Duodenal mucosa (tissue), 2 donors: Measurements from ENCODE around the gene KREMEN2.

Experiments
- H3K27ac ChIP-seq: one replicate; pipeline ENCODE4 v1.7.0; 2013; ENCODE audit warnings: low read depth, low read length
- H3K27me3 ChIP-seq, 2 donors: one replicate each; pipeline ENCODE4 v1.7.0; 2013; ENCODE audit warnings: low read length in 2 of 2, control low read depth in 1 of 2; ENCODE audit not compliant: insufficient read depth in 2 of 2, control insufficient read depth in 1 of 2
- H3K36me3 ChIP-seq, 2 donors: one replicate each; pipeline ENCODE4 v1.7.0; 2013; ENCODE audit warnings: low read length in 2 of 2, control low read depth in 1 of 2; ENCODE audit not compliant: insufficient read depth in 2 of 2, control insufficient read depth in 1 of 2
- H3K4me1 ChIP-seq, 2 donors: one replicate each; pipeline ENCODE4 v1.7.0; 2013; ENCODE audit warnings: low read length in 2 of 2, control low read depth in 1 of 2; ENCODE audit not compliant: insufficient read depth in 2 of 2, control insufficient read depth in 1 of 2
- H3K4me3 ChIP-seq, 2 donors: one replicate each; pipeline ENCODE4 v1.7.0; 2013; ENCODE audit warnings: low read length in 2 of 2, low read depth in 1 of 2
- H3K9ac ChIP-seq, 2 donors: one replicate each; pipeline ENCODE4 v1.7.0; 2013; ENCODE audit warnings: low read length in 2 of 2, low read depth in 1 of 2
- H3K9me3 ChIP-seq, 2 donors: one replicate each; pipeline ENCODE4 v1.7.0; 2013; ENCODE audit warnings: low read length in 2 of 2, control low read depth in 1 of 2; ENCODE audit not compliant: control insufficient read depth in 1 of 2

KREMEN2 gene

GRCh38 chr16:2976201-2976600, 12.1 kb downstream of the KREMEN2 start:
- no peak overlapping the region for H3K9ac ChIP-seq
- H3K4me1 ChIP-seq, result peaks cover 4 to 6% of the 10 kb centered on the region in 2 donors
- no peak overlapping the region for H3K4me3 ChIP-seq
- H3K9me3 ChIP-seq, result no peaks in the 10 kb centered on the region
- H3K36me3 ChIP-seq, result peaks cover 2 to 3% of the 10 kb centered on the region in 2 donors
- no peaks in the 10 kb centered on the region for H3K27me3 ChIP-seq
- no peak overlapping the region for H3K27ac ChIP-seq

- Histone ChIP-seq H3K4me3 (no peak overlapping the region), H3K27me3 (no peaks in the 10 kb centered on the region), H3K9ac (no peak overlapping the region), H3K27ac (no peak overlapping the region), H3K36me3 (peaks cover 2 to 3% of the 10 kb centered on the region in 2 donors), H3K4me1 (peaks cover 4 to 8% of the 10 kb centered on the region in 2 donors), H3K9me3 (no peaks in the 10 kb centered on the region)
Observed at GRCh38 chr16:2976673-2977072, 12.6 kb downstream of the KREMEN2 start.

GRCh38 chr16:2977440-2977839, 13.4 kb downstream of the KREMEN2 start:
- no peaks in the 10 kb centered on the region for H3K27me3 ChIP-seq
- H3K4me1 ChIP-seq, result peaks cover 4 to 8% of the 10 kb centered on the region in 2 donors
- H3K9me3 ChIP-seq, result no peaks in the 10 kb centered on the region
- no peak overlapping the region for H3K27ac ChIP-seq
- no peak overlapping the region for H3K9ac ChIP-seq
- peaks cover 0 to 2% of the 10 kb centered on the region in 2 donors for H3K36me3 ChIP-seq
- peak overlapping the region in 1 of 2 donors; percentile 10 for H3K4me3 ChIP-seq

- Histone ChIP-seq H3K9me3 (no peaks in the 10 kb centered on the region), H3K36me3 (peaks cover 0 to 2% of the 10 kb centered on the region in 2 donors), H3K4me3 (peak overlapping the region; percentile 83 to 93), H3K9ac (peak overlapping the region in 1 of 2 donors; percentile 19), H3K27ac (no peak overlapping the region), H3K4me1 (peaks cover 4 to 12% of the 10 kb centered on the region in 2 donors), H3K27me3 (no peaks in the 10 kb centered on the region)
Observed at GRCh38 chr16:2979669-2980226, 15.7 kb downstream of the KREMEN2 start.

- Histone ChIP-seq H3K4me1 (peaks cover 4 to 12% of the 10 kb centered on the region in 2 donors), H3K36me3 (peaks cover 0 to 2% of the 10 kb centered on the region in 2 donors), H3K27ac (peak within 1 kb of the TSS; percentile 78), H3K9ac (peak within 1 kb of the TSS; percentile 93 to 97), H3K27me3 (no peaks in the 10 kb centered on the region), H3K9me3 (no peaks in the 10 kb centered on the region), H3K4me3 (peak within 1 kb of the TSS; percentile 83 to 93)
Observed at GRCh38 chr16:2980227-2981176, 16.4 kb downstream of the KREMEN2 start, which contains the start of gene PKMYT1. Gene PKMYT1 (minus strand): TSS chr16:2980446. CDS start chr16:2979657, 789 bp downstream.

GRCh38 chr16:2981177-2981898, 17.3 kb downstream of the KREMEN2 start:
- Histone ChIP-seq H3K36me3 (no peaks in the 10 kb centered on the region), H3K4me1 (peaks cover 4 to 12% of the 10 kb centered on the region in 2 donors), H3K27me3 (no peaks in the 10 kb centered on the region), H3K4me3 (peak overlapping the region; percentile 83 to 93), H3K9ac (peak overlapping the region; percentile 93 to 97), H3K27ac (no peak overlapping the region), H3K9me3 (no peaks in the 10 kb centered on the region)

GRCh38 chr16:2981899-2982250, 17.8 kb downstream of the KREMEN2 start:
- H3K4me1 ChIP-seq, result peaks cover 4 to 12% of the 10 kb centered on the region in 2 donors

GRCh38 chr16:2982402-2982801, 18.3 kb downstream of the KREMEN2 start:
- H3K9me3 ChIP-seq, result no peaks in the 10 kb centered on the region
- H3K27ac ChIP-seq, result no peak overlapping the region
- no peak overlapping the region for H3K4me3 ChIP-seq
- no peak overlapping the region for H3K9ac ChIP-seq
- H3K4me1 ChIP-seq, result peaks cover 4 to 12% of the 10 kb centered on the region in 2 donors
- H3K27me3 ChIP-seq, result no peaks in the 10 kb centered on the region
- H3K36me3 ChIP-seq, result no peaks in the 10 kb centered on the region

More at GRCh38 chr16:2981899-2982250, 17.8 kb downstream of the KREMEN2 start:
- H3K27me3 ChIP-seq, result no peaks in the 10 kb centered on the region
- no peak overlapping the region for H3K9ac ChIP-seq
- no peaks in the 10 kb centered on the region for H3K9me3 ChIP-seq
- H3K36me3 ChIP-seq, result no peaks in the 10 kb centered on the region
- no peak overlapping the region for H3K4me3 ChIP-seq
- no peak overlapping the region for H3K27ac ChIP-seq

- H3K27ac ChIP-seq, result no peak overlapping the region
Observed at GRCh38 chr16:2983706-2984136, 19.6 kb downstream of the KREMEN2 start.

More at GRCh38 chr16:2983706-2984136, 19.6 kb downstream of the KREMEN2 start:
- Histone ChIP-seq H3K4me3 (no peak overlapping the region), H3K27me3 (no peaks in the 10 kb centered on the region), H3K9me3 (no peaks in the 10 kb centered on the region), H3K36me3 (no peaks in the 10 kb centered on the region), H3K4me1 (peaks cover 4 to 12% of the 10 kb centered on the region in 2 donors), H3K9ac (no peak overlapping the region)
